Bronchial epithelial cell (primary cell): ENCODE data around the gene CREB5. TPM values are rescaled to one million over a fixed set of nuclear protein-coding genes. Genes with fewer than 3 reads are reported as not detected.
A peak's percentile ranks its signal among the peaks of the same experiment; 100 is the strongest.

ENCODE experiments used
- DNase-seq: peaks from one replicate; pipeline ENCODE4 v3.0.0-alpha.2; 2010; ENCODE audit warnings: low read depth
- FAIRE-seq: peaks from 2 replicates; lab custom pipeline; 2011; peaks lifted over from hg19 to GRCh38; lab: Jason Lieb, UNC
- H3K27me3 ChIP-seq: 2 replicates; pipeline ENCODE4 v1.5.1; 2011; ENCODE audit warnings: low read length; ENCODE audit not compliant: control insufficient read depth, insufficient read depth
- H3K36me3 ChIP-seq: 2 replicates; pipeline ENCODE4 v1.5.1; 2011; ENCODE audit warnings: low read length; ENCODE audit not compliant: control insufficient read depth, insufficient read depth
- H3K4me3 ChIP-seq: 2 replicates; pipeline ENCODE4 v1.5.1; 2011; ENCODE audit warnings: mild to moderate bottlenecking, low read depth, low read length, control low read depth
- total RNA-seq: library from RNA; depleted of rRNA; stranded (reverse); fragments of >200 nt; gene quantifications from 2 replicates; pipeline ENCODE4 v1.2.1, GENCODE V29; 2014
- TF ChIP-seq, protein P1 (sequence below): IDR thresholded peaks from 2 replicates; pipeline ENCODE4 v1.5.1; 2011; ENCODE audit warnings: mild to moderate bottlenecking, moderate library complexity, low read length, control low read depth, inconsistent platforms; ENCODE audit not compliant: insufficient read depth, severe bottlenecking

The CREB5 gene
- total RNA-seq, 1 donor from 2014 or later = 2.1 TPM

DNA sequence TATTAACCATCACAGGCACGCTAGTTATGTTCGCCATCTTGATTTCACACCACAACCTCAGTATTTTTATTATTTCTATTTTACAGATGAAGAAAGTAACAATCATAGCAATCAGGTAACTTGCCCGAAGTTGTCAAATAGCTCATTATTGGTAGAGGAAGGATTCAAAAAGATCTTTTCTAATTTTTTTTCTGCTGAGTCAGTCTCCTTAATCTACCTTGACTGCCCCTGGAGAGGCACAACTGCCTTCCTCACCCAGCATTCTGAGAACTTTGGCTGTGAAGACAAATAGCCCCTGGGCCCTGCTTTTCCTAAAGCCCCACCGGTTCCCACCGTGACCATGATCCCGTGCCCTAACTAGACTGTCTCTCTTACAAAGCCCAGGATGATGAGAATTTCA, 446.6 kb downstream of the CREB5 start:
- no peak for FAIRE-seq
- Histone ChIP-seq H3K27me3 (no peaks in the 10 kb centered on the region), H3K36me3 (no peaks in the 10 kb centered on the region), H3K4me3 (no peak overlapping the region)
- TF ChIP-seq, protein P1, sequence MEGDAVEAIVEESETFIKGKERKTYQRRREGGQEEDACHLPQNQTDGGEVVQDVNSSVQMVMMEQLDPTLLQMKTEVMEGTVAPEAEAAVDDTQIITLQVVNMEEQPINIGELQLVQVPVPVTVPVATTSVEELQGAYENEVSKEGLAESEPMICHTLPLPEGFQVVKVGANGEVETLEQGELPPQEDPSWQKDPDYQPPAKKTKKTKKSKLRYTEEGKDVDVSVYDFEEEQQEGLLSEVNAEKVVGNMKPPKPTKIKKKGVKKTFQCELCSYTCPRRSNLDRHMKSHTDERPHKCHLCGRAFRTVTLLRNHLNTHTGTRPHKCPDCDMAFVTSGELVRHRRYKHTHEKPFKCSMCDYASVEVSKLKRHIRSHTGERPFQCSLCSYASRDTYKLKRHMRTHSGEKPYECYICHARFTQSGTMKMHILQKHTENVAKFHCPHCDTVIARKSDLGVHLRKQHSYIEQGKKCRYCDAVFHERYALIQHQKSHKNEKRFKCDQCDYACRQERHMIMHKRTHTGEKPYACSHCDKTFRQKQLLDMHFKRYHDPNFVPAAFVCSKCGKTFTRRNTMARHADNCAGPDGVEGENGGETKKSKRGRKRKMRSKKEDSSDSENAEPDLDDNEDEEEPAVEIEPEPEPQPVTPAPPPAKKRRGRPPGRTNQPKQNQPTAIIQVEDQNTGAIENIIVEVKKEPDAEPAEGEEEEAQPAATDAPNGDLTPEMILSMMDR = no peak
- no peak for DNase-seq

DNA sequence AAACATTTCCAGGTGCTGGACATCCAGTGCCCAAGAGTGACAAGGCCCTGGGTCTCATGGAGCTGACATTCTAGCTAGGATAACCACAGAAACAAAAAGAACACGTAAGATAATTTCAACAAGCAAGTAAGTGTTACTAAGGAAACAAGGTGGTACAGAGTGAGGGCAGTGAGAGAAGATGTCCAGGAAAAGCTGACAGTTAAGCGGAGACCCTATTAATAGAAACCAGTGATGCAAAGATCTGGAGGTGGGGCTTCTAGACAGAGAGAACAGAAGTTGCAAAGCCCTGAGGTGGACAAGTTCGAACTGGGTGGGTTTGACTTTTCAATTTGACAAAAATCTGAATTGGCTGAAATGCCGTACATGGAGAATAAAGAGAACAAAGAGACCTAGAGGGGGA, 449.5 kb downstream of the CREB5 start:
- H3K36me3 ChIP-seq = no peaks in the 10 kb centered on the region
- TF ChIP-seq, protein P1 = no peak
- FAIRE-seq (no peak), DNase-seq (no peak)
- H3K27me3 ChIP-seq = peaks cover 2% of the 10 kb centered on the region
- H3K4me3 ChIP-seq = no peak overlapping the region

DNA sequence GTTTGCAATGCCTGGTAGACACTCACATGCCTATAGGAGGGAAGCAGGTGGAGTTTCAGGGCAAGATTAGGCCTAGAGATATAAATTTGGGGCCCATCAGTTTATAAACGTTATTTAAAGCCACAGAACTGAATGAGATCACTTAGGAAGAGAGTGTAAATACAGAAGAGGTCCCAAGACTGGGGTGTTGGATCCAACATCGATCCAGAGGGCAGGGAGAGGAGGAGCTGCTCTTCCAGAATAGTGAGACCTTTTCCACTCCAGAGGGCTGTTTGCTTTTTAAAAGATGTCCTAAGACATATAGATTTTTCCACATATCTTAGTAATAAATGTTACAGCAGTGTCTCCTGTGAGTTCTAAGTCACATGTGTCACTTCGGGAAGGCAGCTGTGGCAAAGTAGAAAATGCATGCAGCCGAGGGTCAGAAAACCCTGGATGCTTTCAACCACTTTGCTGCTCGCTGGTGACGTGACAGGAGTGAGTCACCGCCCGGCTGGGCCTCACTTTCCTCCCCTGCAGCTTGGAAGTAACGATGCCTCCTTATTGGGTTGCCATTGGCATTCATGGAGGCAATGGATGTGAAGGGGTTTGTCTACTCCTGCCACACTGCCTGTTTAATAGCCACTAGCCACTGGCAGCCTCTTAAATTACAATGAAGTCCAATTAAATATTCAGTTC, 450.4 kb downstream of the CREB5 start:
- FAIRE-seq = no peak
- Histone ChIP-seq H3K4me3 (no peak overlapping the region), H3K27me3 (peaks cover 2% of the 10 kb centered on the region), H3K36me3 (no peaks in the 10 kb centered on the region)
- TF ChIP-seq, protein P1 = no peak
- no peak for DNase-seq

DNA sequence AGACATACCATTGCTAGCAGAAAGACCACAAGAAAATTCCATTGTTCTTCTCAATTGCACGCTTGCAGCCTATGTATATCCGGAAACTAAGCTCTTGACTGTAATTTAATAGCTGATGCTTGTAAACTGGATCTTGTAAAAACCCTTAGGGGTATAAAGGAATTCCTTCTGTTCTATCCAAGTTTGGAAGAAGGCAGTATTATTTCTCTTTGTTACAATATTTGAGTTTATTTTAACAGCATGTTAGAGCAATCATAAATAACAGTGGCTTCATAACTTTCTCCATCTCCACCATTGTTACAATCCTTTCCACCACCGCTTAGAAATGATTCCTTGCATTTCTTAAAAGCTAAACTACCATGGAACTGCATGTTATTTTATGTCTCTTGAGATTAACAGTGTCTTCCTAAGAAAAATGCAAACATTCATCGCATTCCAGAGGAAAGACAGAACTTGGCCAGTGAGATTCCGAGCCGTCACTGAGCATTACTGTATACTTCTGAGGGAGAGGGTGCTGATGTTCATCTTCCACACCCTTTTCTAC, 453.4 kb downstream of the CREB5 start:
- FAIRE-seq = no peak
- Histone ChIP-seq H3K27me3 (peaks cover 2% of the 10 kb centered on the region), H3K4me3 (no peak overlapping the region), H3K36me3 (no peaks in the 10 kb centered on the region)
- TF ChIP-seq, protein P1 = no peak
- DNase-seq = no peak

DNA sequence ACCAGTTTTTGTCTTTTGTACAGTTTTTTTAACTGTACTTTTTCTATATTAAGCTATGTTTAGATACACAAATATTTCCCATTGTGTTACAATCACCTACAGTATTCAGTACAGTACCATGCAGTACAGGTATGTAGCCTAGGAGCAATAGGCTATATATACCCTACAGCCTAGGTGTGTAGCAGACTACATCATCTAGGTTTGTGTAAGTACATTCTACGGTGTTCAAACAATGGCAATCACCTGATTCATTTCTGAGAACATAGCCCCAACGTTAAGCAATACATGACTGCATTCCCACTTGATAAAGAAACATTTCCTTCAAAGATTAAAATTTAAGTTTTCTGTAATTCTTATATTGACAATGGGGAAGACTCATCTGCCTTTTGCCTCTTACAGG, 456.4 kb downstream of the CREB5 start:
- peak; percentile 76 for DNase-seq
- Histone ChIP-seq H3K4me3 (no peak overlapping the region), H3K36me3 (no peaks in the 10 kb centered on the region), H3K27me3 (peaks cover 2% of the 10 kb centered on the region)
- TF ChIP-seq, protein P1 = no peak
- FAIRE-seq = peak; percentile 40

DNA sequence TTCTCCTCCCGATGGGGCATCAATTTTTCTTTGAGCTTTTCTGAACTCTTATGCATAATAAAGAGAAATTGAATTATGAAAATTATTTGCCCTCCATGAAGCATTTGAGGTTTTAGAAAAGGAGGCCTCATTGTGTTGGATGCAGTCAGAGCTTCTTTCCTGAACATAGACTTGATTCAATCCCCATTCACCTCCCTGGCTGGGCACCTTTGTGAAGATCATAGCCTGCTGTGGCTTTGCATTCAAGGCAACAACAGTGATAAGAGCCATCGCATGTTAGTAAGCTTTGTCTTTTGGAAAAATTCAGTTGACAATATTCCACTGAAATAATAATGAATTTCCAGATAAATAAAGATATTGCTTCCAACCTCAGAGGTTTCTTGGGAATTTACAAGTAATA, 458.8 kb downstream of the CREB5 start:
- no peak for FAIRE-seq
- TF ChIP-seq, protein P1 = no peak

More for the DNA sequence above, 458.8 kb downstream of the CREB5 start:
- Histone ChIP-seq H3K27me3 (peaks cover 2% of the 10 kb centered on the region), H3K4me3 (no peak overlapping the region), H3K36me3 (no peaks in the 10 kb centered on the region)
- DNase-seq = no peak
